Activated CD4-positive, alpha-beta T cell treated with anti-CD3 and anti-CD28 coated beads for 36 hours (primary cell): ENCODE results near the gene DHX34. TPM values are rescaled to one million over a fixed set of nuclear protein-coding genes. Genes with fewer than 3 reads are reported as not detected.

Experiments used
- ATAC-seq: fragments of 200-7000 bp; cut with Tn5 transposase; one replicate; pipeline ENCODE4 v1.10.0; 2021; ENCODE audit warnings: mild to moderate bottlenecking, moderate library complexity
- CTCF ChIA-PET: fragments of 350-600 bp; sonication (Branson Sonifier 250); formaldehyde crosslinking; loops from one replicate; lab custom pipeline; 2021; ENCODE audit warnings: antibody characterized with exemption; lab: Charles Lee
- POLR2A ChIA-PET: fragments of 350-600 bp; sonication (Branson Sonifier 250); formaldehyde crosslinking; loops from one replicate; lab custom pipeline; 2021; ENCODE audit warnings: antibody characterized with exemption, inconsistent platforms; lab: Charles Lee
- DNase-seq: peaks from one replicate; pipeline ENCODE4 v3.0.0-alpha.2; 2020
- H3K27ac Mint-ChIP-seq: one replicate; pipeline ENCODE4 v1.8.0; 2021; ENCODE audit warnings: mixed read lengths
- H3K27me3 Mint-ChIP-seq: one replicate; pipeline ENCODE4 v1.8.0; 2021; ENCODE audit warnings: mixed read lengths
- H3K36me3 Mint-ChIP-seq: one replicate; pipeline ENCODE4 v1.8.0; 2021; ENCODE audit warnings: low read depth, mixed read lengths
- H3K4me1 Mint-ChIP-seq: one replicate; pipeline ENCODE4 v1.8.0; 2021; ENCODE audit warnings: mixed read lengths
- H3K4me3 Mint-ChIP-seq: one replicate; pipeline ENCODE4 v1.8.0; 2021; ENCODE audit warnings: mild to moderate bottlenecking, moderate library complexity, mixed read lengths
- H3K9me3 Mint-ChIP-seq: one replicate; pipeline ENCODE4 v1.8.0; 2021; ENCODE audit warnings: low read depth, mixed read lengths
- intact Hi-C, 2 experiments: fragments of 100-400 bp; cut with DNase I in 1 of 2; cut with micrococcal nuclease in 1 of 2; formaldehyde crosslinking; loops; one replicate each; pipeline versions ENCODE4 v1.14.2 to v1.15.1; 2022 to 2024; cut with DNase I, micrococcal nuclease
- total RNA-seq, 2 experiments: library from RNA; stranded (reverse); gene quantifications; one replicate each; pipeline ENCODE4 v1.2.3, GENCODE V29; 2021

DHX34 gene
- total RNA-seq, 2 experiments from 2014 or later = 15.4 to 17.9 TPM

DNA sequence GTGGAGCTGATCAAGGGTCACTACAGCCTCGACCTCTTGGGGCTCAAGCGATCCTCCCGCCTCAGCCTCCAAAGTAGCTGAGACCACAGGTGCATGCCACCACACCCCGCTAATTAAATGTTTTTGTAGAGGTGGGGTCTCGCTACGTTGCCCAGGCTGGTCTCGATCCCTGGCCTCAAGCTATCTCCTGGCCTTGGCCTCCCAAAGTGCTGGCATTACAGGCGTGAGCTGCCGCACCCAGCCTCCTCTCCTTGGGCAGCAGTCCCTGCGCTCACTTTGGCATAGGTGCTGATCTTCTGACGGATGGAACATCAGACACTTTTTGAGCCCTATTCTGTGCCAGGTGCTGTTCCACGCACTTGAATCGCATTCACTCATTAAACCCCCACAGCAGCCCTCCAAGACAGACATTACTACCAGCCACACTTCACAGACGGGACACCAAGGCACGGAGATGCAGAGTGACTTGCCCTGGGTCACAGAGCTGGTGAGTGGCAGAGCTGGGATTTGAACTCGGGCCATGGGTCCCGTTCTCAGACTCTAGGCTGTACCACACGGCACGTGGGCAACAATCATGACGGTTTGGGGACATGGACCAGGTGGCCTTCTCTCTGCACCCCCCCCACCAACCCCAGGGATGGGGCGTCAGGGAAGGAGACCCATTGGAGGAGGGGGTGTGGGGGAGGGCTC is 67.0 kb downstream of the DHX34 start:
- ChIA-PET POLR2A (no interaction called here), CTCF (interaction anchor here (0.7 to 1.3 kb wide), 4 partner anchors 12 to 283 kb away, joined by 3 to 7 read pairs (median 4); no protein-coding TSS in a partner anchor)
- H3K27ac Mint-ChIP-seq = no peak overlapping the region
- DNase-seq = no peak
- H3K4me3 Mint-ChIP-seq = no peak overlapping the region
- H3K9me3 Mint-ChIP-seq = no peaks in the 10 kb centered on the region
- peaks cover 22% of the 10 kb centered on the region for H3K4me1 Mint-ChIP-seq
- intact Hi-C loops = no loop called here
- H3K36me3 Mint-ChIP-seq = no peaks in the 10 kb centered on the region
- H3K27me3 Mint-ChIP-seq = peaks cover 54% of the 10 kb centered on the region
- no peak for ATAC-seq

DNA sequence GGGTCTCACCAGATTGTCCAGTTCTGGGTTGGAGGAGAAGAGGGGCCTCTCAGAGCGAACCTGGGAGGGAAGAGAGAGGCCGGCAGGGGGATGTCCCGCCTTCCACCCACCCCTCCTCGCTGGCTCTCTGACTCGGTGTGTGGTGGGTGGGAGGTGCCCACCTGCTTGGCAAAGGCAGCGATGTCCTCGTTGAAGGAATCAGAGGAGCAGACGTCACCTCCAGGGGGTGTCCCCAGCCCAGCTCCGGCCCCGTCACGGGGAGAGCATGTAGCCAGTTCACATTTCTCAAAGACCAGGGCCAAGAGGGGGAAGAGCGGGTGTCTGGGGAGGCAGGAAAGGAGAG is 67.5 kb downstream of the DHX34 start:
- ChIA-PET POLR2A (no interaction called here), CTCF (no interaction called here)
- Mint-ChIP-seq H3K27ac (no peak overlapping the region), H3K27me3 (peaks cover 59% of the 10 kb centered on the region), H3K4me1 (peaks cover 25% of the 10 kb centered on the region), H3K4me3 (no peak overlapping the region), H3K36me3 (no peaks in the 10 kb centered on the region), H3K9me3 (no peaks in the 10 kb centered on the region)
- DNase-seq (no peak), ATAC-seq (no peak)
- intact Hi-C loops = no loop called here

DNA sequence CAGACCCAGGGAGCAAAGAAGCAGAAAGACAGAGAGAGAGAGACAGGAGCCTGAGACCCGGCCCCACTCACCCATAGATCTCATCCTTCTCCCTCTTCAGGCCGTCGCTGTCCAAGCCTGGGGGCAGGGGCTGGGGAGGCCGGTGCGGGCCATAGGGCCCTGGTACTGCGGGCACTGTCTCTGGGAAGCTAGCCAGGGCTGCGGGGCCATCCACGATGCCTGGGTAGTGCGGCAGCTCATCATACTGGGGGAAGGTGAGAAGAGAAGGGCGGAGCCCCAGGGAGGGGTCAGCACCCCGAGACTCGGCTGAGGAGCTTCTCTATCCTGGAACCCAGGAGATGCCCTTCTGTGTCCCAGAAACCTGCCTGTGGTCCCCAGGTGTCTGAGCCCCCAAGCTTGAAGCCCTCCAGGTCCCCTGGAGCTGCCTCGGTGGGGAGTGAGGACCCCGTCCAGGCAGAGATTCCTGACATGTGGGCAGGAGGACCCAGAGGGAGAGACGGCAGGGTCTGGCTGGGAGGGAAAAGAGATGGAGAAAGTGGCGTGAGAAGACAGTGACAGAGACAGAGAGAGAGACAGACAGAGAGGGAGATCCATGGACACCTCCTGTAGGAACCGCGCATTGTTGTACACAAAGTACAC is 68.1 kb downstream of the DHX34 start:
- ATAC-seq = no peak
- Mint-ChIP-seq H3K4me3 (no peak overlapping the region), H3K36me3 (no peaks in the 10 kb centered on the region), H3K27me3 (peaks cover 62% of the 10 kb centered on the region), H3K9me3 (no peaks in the 10 kb centered on the region), H3K4me1 (peaks cover 28% of the 10 kb centered on the region), H3K27ac (no peak overlapping the region)
- CTCF ChIA-PET = no interaction called here
- POLR2A ChIA-PET = no interaction called here
- intact Hi-C loops = no loop called here
- DNase-seq = no peak

DNA sequence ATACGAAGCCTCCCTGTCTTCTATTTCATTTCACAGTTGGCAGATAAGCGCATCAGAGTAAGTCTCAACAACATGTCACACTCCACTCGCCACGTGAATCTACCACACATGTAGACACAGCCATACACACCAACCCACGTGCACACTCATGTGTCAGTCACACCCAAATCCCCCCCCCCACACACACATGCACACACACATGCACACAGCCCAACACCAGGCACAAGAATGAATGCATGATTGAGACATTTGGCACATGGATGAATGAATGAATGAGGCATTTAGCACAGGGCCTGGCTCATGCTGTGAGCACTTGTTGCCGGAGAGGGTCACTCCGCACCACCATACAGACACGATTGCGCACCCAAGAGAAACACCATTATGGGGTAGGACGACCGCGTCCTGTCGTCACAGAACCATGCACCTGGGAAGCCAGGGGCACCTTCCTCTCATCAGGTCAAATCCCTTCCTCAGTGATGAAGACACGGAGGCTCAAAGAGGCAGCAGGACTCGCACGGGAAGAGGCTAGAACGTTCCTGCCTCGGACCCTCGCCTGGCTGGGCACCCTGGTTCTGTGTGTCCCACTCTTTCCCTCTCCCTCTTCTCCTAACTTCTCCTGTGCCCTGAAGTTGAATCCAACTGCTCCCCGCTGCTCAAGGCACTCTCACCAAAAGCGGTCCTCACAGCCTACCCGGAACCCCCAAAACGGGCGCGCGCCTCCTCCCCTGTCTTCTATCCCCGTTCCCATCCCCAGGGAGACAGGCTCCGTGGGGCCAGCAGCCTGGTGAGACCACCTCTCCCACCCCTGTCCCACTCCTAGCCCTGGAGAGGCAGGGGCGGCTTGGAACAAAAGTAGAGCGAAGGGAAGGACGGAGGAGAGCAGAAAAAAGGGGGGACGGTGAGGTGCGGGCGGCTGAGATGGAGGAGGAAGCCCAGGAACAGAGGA is 68.9 kb downstream of the DHX34 start:
- DNase-seq = no peak
- CTCF ChIA-PET = interaction anchor here (0.6 kb wide), 1 partner anchor 197 kb away, joined by 3 read pairs; no protein-coding TSS in a partner anchor
- no peaks in the 10 kb centered on the region for H3K9me3 Mint-ChIP-seq
- H3K4me3 Mint-ChIP-seq = peak overlapping the region; percentile 10
- no peaks in the 10 kb centered on the region for H3K36me3 Mint-ChIP-seq
- H3K27me3 Mint-ChIP-seq = peaks cover 70% of the 10 kb centered on the region
- no peak overlapping the region for H3K27ac Mint-ChIP-seq
- intact Hi-C loops = no loop called here
- peak; percentile 17 for ATAC-seq
- H3K4me1 Mint-ChIP-seq = peaks cover 35% of the 10 kb centered on the region
- POLR2A ChIA-PET = no interaction called here

DNA sequence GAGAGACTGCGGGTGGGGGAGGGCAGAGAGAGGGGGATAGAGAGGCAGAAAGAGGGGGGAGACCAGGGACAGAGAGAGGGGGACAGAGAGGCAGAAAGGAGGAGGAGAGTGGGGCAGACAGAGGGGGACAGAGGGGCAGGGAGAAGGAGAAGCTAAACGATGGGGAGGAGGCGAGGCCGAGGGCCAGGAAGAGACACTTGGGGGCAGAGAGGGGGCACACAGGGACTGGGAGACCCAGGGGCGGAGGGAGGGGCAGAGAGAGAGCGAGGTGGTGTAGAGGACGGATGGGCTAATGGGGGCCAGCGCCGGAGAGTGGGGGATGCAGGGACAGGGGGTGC is 69.5 kb downstream of the DHX34 start:
- ATAC-seq = no peak
- Mint-ChIP-seq H3K4me1 (peaks cover 35% of the 10 kb centered on the region), H3K27me3 (peaks cover 74% of the 10 kb centered on the region), H3K4me3 (no peak overlapping the region), H3K9me3 (no peaks in the 10 kb centered on the region), H3K36me3 (no peaks in the 10 kb centered on the region), H3K27ac (no peak overlapping the region)
- ChIA-PET POLR2A (no interaction called here), CTCF (interaction anchor here (0.6 kb wide), 1 partner anchor 196 kb away, joined by 3 read pairs; no protein-coding TSS in a partner anchor)
- intact Hi-C loops = no loop called here
- DNase-seq = no peak

DNA sequence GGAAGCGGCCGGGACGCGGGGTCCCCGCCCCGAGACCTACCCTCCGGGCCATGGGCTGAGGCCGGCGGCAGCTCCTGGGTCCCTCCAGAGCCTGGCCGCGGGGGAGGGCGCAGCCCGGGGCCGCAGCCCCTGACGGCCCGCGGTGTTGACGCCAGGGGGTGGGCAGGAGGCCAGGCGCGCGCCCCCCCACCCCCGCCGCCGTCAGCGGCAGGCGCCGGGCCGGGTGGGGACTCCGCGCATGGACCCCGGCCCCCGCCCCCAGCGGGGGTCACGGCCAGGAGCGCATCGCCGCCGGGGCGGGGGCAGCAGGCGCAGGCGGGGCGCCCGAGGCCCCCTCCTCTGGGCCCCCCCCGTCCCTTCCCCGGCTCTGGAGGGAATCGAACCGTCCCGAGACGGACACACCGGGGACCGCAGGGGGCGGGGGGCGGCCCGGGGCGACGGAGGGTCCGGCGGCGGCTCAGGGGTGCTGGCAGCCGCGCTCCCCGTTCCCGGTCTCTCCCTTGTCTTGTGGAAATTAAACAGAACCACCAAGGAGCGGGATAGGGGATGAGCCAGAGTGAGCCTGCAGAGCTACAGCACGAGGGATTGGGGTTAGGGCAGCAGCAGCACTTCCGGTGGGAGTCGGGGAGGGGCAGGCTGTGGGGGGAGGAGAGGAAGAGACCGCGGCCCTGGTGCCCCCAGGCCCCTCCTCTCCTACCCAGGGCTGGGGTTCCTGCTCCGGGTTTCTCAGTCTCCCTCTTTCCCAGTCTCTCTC is 70.1 kb downstream of the DHX34 start, which contains the start of gene MEIS3:
Gene MEIS3 (minus strand): TSS at position 498 of the 754 bp plus-strand sequence. CDS start 446 bp downstream, at position 52.
- no peaks in the 10 kb centered on the region for H3K9me3 Mint-ChIP-seq
- DNase-seq (no peak), ATAC-seq (no peak)
- H3K27ac Mint-ChIP-seq = no peak within 1 kb of the TSS
- H3K27me3 Mint-ChIP-seq = peaks cover 73% of the 10 kb centered on the region
- POLR2A ChIA-PET = no interaction called here
- CTCF ChIA-PET = interaction anchor here (1.1 kb wide), 1 partner anchor 9 kb away, joined by 4 read pairs; no protein-coding TSS in a partner anchor
- H3K4me3 Mint-ChIP-seq = no peak within 1 kb of the TSS
- intact Hi-C loops = no loop called here
- H3K4me1 Mint-ChIP-seq = peaks cover 35% of the 10 kb centered on the region
- no peaks in the 10 kb centered on the region for H3K36me3 Mint-ChIP-seq

DNA sequence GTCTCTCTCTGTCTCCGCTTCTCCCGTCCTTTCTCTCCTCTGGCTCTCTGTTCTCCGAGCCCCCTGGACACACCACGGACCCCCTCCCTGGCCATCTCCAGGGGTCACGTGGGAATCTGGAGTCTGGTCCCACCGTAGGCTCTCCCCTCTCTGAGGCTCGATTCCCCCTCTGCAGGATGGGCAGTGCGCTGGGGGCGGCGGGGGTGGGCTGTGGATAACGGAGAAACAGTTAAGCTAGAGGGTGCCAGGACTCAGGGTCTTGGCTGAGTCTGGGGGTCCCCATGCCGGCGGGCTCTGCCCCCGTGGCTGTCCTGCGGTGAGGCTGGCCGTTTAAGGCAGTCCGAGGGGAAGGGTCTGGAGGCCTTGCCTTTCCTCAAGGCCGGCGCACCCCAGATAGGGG is 70.7 kb downstream of the DHX34 start:
- H3K27me3 Mint-ChIP-seq = peaks cover 72% of the 10 kb centered on the region
- no peak for ATAC-seq
- intact Hi-C loops = no loop called here
- H3K27ac Mint-ChIP-seq = no peak overlapping the region
- no peak for DNase-seq
- ChIA-PET POLR2A (no interaction called here), CTCF (interaction anchor here (1.1 kb wide), 2 partner anchors 9 to 14 kb away, joined by 4 to 5 read pairs; no protein-coding TSS in a partner anchor)
- no peaks in the 10 kb centered on the region for H3K9me3 Mint-ChIP-seq
- H3K4me3 Mint-ChIP-seq = no peak overlapping the region
- peaks cover 35% of the 10 kb centered on the region for H3K4me1 Mint-ChIP-seq
- H3K36me3 Mint-ChIP-seq = no peaks in the 10 kb centered on the region

DNA sequence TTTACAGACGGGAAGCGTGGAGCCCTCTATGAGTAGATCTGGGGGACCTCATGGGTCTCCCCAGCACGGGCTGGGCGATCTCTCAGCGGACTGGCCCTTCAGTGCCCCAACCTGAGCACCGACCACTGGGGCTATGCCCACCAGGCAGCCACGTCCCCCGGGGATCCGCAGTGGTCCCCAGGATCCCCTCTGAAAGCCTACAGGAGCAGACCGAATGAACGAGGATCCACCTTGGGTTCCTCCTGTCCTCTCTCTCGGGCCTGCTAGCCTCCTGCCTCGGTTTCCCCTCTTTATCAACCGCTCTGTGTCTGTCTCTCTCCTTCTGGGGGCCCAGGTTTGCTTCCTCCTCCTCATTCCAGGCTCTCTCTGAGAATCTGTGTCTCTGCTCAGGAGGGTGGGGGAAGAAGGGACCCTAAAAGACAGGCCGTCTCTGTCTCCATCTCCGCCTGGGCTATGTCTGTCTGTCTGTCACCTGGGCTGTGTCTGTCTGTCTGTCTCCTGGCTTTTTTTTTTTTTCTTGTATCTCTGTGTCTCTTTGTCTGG is 72.2 kb downstream of the DHX34 start:
- Mint-ChIP-seq H3K36me3 (no peaks in the 10 kb centered on the region), H3K27me3 (peaks cover 69% of the 10 kb centered on the region), H3K4me3 (no peak overlapping the region), H3K4me1 (peaks cover 35% of the 10 kb centered on the region), H3K9me3 (no peaks in the 10 kb centered on the region), H3K27ac (no peak overlapping the region)
- ChIA-PET CTCF (interaction anchor here (0.6 kb wide), 1 partner anchor 174 kb away, joined by 3 read pairs; no protein-coding TSS in a partner anchor), POLR2A (no interaction called here)
- intact Hi-C loops = no loop called here
- DNase-seq (no peak), ATAC-seq (no peak)

DNA sequence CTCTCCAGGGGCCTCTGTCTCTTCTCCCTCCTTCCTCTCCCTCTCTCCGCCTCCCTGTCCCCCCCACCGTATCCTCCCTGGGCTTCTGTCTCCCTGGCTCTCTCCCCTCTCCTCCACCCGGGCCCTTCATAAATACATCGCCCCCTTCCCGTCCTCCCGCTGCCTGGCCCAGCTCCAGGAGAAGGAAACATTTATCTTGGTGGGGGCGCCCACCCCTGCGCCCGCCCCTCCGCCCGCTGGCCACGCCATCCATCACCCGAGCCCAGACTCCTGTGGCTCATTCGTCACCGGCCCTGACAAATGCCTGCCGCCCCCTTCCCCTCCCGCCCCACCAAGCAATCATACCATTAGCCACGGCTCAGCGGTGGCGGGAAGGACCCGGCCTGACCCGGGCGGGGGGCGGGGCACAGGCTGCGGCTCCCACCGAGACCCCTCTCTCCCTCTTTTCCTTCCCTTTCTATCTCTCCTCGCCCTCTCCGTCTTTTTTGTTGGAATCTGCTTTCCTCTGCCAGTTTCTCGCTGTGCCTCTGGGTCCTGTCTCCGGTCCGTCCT is 72.8 kb downstream of the DHX34 start:
- ChIA-PET POLR2A (no interaction called here), CTCF (no interaction called here)
- peaks cover 67% of the 10 kb centered on the region for H3K27me3 Mint-ChIP-seq
- H3K36me3 Mint-ChIP-seq = no peaks in the 10 kb centered on the region
- H3K9me3 Mint-ChIP-seq = no peaks in the 10 kb centered on the region
- peaks cover 35% of the 10 kb centered on the region for H3K4me1 Mint-ChIP-seq
- ATAC-seq = peak; percentile 43
- intact Hi-C loops = no loop called here
- DNase-seq = peak; percentile 49
- H3K27ac Mint-ChIP-seq = no peak overlapping the region
- no peak overlapping the region for H3K4me3 Mint-ChIP-seq

DNA sequence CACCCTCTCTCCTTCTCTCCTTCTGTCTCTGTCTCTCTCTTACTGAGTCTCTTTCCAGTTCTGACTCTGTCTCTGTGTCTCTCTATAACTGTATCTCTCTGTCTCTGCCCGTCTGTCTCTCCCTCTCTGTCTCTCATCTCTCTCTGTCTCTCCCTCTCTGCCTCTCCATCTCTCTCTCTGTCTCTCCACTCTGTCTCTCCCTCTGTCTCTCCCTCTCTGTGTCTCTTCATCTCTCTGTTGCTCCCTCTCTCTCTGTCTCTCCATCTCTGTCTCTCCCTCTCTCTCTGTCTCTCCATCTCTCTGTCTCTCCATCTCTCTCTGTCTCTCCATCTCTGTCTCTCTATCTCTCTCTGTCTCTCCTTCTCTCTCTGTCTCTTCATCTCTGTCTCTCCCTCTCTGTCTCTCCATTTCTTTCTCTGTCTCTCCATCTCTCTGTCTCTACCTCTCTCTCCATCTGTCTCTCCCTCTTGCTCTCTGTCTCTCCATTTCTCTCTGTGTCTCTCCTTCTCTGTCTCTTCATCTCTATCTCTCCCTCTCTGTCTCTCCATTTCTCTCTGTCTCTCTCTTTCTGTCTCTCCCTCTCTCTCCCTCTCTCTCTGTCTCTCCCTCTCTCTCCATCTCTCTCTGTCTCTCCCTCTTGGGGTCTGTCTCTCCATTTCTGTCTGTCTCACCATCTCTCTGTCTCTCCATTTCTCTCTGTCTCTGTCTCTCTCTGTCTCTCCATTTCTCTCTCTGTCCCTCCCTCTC is 73.5 kb downstream of the DHX34 start:
- DNase-seq = no peak
- Mint-ChIP-seq H3K27me3 (peaks cover 63% of the 10 kb centered on the region), H3K4me3 (no peak overlapping the region)

More for the DNA sequence above, 73.5 kb downstream of the DHX34 start:
- ChIA-PET POLR2A (no interaction called here), CTCF (no interaction called here)
- no peaks in the 10 kb centered on the region for H3K36me3 Mint-ChIP-seq
- H3K9me3 Mint-ChIP-seq = no peaks in the 10 kb centered on the region
- ATAC-seq = no peak
- intact Hi-C loops = no loop called here
- peaks cover 33% of the 10 kb centered on the region for H3K4me1 Mint-ChIP-seq
- H3K27ac Mint-ChIP-seq = no peak overlapping the region
